ENCODE data around the gene TTC6.
A peak's percentile ranks its signal among the peaks of the same experiment; 100 is the strongest.
"Not testable (repeated sequence)": the region's sequence is repeated elsewhere in the genome, so short reads cannot be mapped to it uniquely, and the experiment has no call there.

TTC6 gene

GRCh38 chr14:37594971-37595808 is at the start of gene TTC6, which contains the start of gene FOXA1:
Gene TTC6, plus strand, starts transcription at chr14:37595629. Its CDS starts 26,436 bp downstream, at chr14:37622065.
Gene FOXA1, minus strand, starts transcription at chr14:37595249. Its CDS starts 277 bp downstream, at chr14:37594972.
- DNase-seq, result peak in 3 of 42 donors; percentile 9 to 48 (median 20)
- intact Hi-C loops (cut with DNase I), result no loop called here

- intact Hi-C loops (cut with DNase I), result no loop called here
- DNase-seq, result no peak
These were observed 48.6 kb upstream of the TTC6 start for GRCh38 chr14:37546621-37547447.

- DNase-seq, result no peak
- intact Hi-C loops (cut with DNase I), result no loop called here
These were observed 44.9 kb upstream of the TTC6 start for GRCh38 chr14:37550511-37550910.

DNA sequence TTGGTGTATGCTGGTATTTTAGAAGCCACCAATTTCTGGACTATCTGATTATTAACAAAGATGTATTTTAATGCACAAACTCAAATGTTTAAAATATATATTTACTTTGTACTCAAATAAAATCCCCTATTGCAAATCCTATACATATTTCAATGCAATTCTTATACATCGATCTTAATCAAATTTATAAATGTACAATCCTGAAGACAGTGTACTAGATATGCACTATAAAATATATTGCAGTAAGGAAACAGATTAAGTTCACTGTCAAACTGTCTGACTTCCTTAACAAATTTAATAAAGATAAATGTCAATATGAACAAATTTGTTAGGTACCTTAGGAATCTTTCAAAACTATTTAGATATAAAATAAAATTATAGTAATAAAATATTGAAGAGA is 44.3 kb upstream of the TTC6 start:
- intact Hi-C loops (cut with DNase I), result no loop called here
- no peak for DNase-seq

- intact Hi-C loops (cut with DNase I), result no loop called here
- DNase-seq, result no peak
These were observed 41.4 kb upstream of the TTC6 start for GRCh38 chr14:37553935-37554550.

GRCh38 chr14:37555596-37555995 is 39.8 kb upstream of the TTC6 start:
- not testable (repeated sequence) for DNase-seq

GRCh38 chr14:37558740-37559139 is 36.7 kb upstream of the TTC6 start:
- no peak for DNase-seq
- intact Hi-C loops (cut with DNase I), result no loop called here

More at GRCh38 chr14:37555596-37555995, 39.8 kb upstream of the TTC6 start:
- intact Hi-C loops (cut with DNase I), result not testable (repeated sequence)

GRCh38 chr14:37559386-37559785 is 36.0 kb upstream of the TTC6 start:
- DNase-seq, result no peak
- intact Hi-C loops (cut with DNase I), result no loop called here

DNA sequence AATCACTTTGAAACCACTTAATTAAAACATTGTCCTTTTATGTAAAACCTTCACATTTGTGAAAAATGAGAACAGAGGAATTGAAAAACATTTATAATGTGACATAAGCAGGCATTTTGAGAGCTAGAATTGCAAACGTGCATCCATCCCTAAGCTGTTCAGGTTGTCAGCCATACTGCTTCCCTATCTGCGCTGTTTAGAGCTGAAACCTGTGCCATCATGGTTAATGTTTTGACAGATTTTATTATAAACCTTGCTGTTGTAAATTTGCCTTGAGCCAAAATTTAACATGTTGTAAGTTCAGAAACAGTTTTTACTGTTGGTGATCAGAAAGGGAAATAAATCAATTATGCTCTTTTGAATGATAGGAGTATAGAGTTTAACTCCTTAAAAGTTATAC is 32.2 kb upstream of the TTC6 start:
- no peak for DNase-seq
- intact Hi-C loops (cut with DNase I), result no loop called here

DNA sequence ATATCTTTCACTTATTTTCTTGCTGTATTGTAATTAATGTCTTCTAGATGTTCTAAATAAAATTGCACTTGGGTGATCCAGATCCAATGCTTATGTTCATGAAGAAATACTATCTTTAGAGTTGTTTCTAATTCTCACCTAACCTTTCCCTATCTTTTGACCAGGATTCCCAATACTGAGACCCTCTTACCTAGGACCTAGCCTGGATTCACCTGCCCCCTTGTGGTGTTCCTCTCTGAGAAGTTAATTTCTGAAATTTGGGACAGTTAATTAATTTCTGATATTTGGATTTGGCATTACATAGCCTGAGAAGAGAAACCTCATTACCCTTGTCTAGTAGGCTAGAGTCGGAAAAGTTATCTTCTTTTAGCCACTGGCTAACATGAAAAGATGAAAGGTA is 29.9 kb upstream of the TTC6 start:
- intact Hi-C loops (cut with DNase I), result no loop called here

DNA sequence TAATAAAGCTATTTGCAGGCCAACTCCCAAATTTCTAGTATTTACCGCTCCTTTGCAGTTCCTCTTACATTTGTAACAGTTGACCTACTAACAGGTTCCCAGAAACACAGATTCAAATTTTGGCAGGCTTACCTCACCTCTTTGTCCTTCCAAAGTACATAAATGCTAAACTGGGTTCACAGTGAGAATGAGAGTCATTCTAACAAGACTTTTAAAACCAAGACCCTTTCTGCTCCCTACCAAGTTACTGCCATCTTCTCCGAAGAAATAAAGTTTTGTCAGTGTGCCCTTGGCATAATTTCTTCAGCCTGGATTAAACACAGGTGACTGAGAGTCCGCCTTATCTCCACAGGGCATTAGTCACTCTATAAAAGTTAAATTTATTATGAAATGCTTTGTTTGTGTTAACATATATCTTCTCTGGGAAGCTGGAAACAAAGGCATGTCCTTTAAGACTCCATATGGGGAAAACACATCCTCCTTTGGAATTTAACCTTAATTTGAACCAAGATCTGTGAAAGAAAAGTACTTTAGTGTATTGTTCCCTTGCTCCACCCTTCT is 28.5 kb upstream of the TTC6 start:
- intact Hi-C loops (cut with DNase I), result no loop called here

More for the DNA sequence above, 29.9 kb upstream of the TTC6 start:
- no peak for DNase-seq

GRCh38 chr14:37569729-37570128 is 25.7 kb upstream of the TTC6 start:
- no peak for DNase-seq
- intact Hi-C loops (cut with DNase I), result no loop called here

More for the DNA sequence above, 28.5 kb upstream of the TTC6 start:
- DNase-seq, result no peak

DNA sequence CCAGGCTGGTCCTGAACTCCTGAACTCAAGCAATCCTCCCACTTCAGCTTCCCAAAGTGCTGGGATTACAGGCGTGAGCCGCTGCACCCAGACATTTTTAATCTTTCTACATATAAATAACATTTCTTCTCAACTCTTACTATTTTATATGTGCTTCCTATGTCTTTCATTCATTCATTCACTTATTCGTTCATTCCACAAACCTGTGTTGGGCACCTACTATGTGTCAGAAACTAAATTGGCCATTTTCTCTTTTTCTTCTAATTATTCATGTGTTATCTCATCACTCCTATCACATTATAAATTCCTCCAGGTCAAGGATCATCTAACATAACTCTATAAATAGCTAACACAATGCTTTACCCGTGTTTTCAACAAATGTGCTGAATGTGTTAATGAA is 24.0 kb upstream of the TTC6 start:
- intact Hi-C loops (cut with DNase I), result no loop called here
- DNase-seq, result no peak

DNA sequence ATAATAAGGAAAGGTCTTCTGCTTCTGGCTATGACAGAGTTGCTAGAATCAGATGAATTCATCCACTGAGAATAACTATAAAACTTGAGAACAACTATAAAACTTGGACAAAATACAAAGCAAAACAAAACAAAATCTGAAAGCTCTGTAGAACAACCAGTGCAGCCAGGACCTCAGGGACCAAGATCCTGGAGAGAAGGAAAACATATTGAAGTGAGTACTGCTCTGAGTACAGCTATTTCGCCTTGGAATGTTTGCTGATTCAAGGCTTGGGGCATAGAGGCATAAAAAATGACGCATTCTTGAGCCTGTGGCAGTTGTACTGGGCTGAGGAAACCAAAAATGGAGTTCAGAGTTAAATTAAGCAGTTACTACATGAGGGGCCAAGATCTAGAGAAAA is 22.1 kb upstream of the TTC6 start:
- intact Hi-C loops (cut with DNase I), result no loop called here
- DNase-seq, result no peak

- intact Hi-C loops (cut with DNase I), result no loop called here
- DNase-seq, result no peak
These were observed 16.2 kb upstream of the TTC6 start for GRCh38 chr14:37579274-37579673.

DNA sequence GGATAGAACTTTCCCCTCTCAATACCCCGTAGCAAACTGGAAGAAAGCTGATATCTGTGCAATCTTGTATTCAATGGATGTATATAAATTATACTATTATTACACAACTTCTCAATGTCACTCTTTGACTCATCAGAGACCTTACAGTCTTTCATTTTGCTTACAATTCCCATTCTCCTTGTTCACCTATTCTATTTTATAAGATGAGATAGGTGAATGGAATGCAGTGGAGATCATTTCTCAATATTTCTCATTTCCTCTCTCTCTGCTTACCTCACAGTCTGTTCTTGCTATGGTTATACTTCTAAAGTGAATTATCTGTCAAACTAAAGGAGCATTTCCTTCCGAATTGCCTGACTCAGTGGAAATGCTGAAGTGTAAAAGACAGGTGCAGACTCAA is 15.3 kb upstream of the TTC6 start:
- DNase-seq, result no peak
- intact Hi-C loops (cut with DNase I), result loop anchor here (10.0 kb wide), 1 partner anchor 925 kb away; no protein-coding TSS in a partner anchor

GRCh38 chr14:37583358-37584210 is 11.8 kb upstream of the TTC6 start:
- DNase-seq, result no peak
- intact Hi-C loops (cut with DNase I), result loop anchor here (10.0 kb wide), 1 partner anchor 929 kb away; no protein-coding TSS in a partner anchor
